Activated CD4-positive, alpha-beta T cell treated with anti-CD3 and anti-CD28 coated beads, Interleukin-2, Interleukin-4, amounts not matched to agents 100 ng/mL and 50 ng/mL, durations not matched to agents 16 hours and 8 hours (primary cell): ENCODE data around the gene ATG7.
"Not testable (repeated sequence)": the region's sequence is repeated elsewhere in the genome, so short reads cannot be mapped to it uniquely, and the experiment has no call there.

Source experiments
- DNase-seq: peaks from one replicate; pipeline ENCODE4 v3.0.0-alpha.2; 2020; ENCODE audit warnings: low spot score

The ATG7 gene

DNA sequence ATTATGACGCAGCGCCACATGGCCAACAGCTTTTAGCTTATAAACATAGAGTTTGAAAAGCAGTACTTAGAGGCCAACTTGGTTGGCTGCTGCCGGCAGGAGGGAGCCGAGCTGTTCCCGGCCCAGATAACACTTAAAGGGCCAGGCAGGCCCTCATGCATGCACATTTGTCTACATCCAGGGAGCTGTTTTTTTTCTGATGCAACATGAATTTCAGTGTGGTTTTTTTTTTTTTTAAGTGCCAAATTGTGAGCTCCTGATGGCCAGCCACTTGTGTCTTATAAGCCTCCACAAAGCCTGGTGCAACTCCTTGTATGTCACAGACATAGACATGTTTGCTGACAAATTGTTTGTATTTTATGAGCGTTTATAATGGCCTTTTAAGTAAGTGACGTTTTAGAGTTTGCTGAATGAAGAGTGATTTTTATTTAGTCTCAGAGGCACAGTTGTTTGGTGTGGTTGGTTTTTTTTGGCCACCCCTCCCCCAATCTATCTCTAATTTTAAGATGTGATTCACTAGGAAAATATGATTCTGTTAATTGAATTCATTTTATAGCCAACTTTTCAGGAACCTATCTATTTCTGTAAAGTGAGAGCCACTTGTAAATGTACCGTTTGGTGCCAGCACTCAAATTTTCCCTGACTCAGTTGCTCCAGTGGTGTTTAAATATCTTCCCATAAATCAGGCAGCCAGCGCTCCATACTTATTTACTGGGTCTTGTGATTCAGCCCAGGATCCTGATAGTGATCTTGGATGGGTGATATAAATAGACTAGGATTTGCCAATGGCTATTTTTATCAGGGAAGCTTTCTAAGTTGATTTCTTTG, 237.2 kb downstream of the ATG7 start:
- DNase-seq, result no peak

DNA sequence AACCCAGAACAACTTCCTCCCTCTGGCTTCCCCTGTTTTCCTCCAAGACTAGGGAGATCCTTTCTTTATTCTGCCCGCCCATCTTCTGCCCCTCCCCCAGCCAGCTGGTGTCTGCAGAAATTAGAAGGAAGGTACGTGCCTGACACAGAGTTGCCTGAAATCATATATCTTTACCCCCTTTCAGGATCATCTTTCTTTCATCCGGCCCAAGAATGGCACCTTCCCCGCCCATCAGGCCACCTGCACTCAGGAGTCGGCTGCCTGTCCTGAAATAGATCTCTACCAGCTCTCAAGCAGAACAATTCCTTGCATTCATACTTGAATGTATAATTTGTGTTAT, 237.8 kb downstream of the ATG7 start:
- no peak for DNase-seq

DNA sequence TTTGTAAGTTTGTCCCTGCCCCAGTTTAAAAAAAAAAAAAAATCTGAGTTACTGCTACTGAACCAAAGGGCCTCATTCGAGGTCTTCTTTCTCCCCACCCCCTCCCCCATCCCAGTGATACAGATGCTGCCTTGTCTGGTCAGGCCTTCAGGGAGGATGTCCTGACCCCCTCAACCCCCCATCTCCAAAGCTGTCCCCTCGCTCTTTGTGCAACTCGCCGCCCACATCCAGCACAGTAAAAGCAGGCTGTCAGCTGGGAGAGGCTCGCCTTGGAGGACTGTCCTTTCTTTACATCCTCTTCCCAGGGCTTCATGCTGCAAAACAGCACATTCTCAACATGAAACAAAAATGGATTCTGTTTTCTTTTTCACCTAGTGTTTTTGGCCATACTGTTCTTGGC, 238.2 kb downstream of the ATG7 start:
- DNase-seq, result no peak

DNA sequence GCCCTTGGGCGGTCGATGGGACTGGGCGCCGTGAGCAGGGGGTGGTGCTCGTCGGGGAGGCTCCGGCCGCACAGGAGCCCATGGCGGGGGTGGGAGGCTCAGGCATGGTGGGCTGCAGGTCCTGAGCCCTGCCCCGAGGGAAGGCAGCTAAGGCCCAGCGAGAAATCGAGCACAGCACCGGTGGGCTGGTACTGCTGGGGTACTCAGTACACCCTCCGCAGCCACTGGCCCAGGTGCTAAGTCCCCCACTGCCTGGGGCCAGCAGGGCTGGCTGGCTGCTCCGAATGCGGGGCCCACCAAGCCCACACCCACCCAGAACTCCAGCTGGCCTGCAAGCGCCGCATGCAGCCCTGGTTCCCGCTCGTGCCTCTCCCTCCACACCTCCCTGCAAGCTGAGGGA, 239.4 kb downstream of the ATG7 start:
- DNase-seq, result not testable (repeated sequence)

DNA sequence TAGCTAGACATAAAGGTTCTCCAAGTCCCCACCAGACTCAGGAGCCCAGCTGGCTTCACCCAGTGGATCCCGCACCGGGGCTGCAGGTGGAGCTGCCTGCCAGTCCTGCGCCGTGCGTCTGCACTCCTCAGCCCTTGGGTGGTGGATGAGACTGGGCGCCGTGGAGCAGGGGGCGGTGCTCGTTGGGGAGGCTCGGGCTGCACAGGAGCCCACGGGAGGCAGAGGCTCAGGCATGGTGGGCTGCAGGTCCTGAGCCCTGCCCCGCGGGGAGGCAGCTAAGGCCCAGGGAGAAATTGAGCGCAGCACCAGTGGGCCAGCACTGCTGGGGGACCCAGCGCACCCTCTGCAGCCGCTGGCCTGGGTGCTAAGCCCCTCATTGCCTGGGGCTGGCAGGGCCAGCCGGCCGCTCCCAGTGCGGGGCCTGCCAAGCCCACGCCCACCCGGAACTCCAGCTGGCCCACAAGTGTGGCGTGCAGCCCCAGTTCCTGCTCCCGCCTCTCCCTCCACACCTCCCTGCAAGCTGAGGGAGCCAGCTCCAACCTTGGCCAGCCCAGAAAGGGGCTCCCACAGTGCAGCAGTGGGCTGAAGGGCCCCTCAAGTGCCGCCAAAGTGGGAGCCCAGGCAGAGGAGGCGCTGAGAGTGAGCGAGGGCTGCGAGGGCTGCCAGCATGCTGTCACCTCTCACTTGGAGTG, 241.1 kb downstream of the ATG7 start:
- DNase-seq, result not testable (repeated sequence)

DNA sequence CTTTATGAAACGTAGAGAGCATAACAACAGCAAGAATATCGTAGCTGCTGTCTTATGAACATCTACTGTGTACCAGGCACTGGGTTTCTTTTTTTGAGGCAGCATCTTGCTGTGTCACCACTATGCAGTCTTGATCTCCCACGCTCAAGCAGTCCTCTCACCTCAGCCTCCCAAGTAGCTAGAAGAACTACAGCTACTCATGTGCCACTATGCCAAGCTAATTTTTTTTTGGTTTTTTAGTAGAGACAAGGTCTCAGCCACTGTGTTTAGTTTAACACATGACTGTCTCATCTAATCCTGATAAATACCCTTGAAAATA, 241.6 kb downstream of the ATG7 start:
- DNase-seq, result no peak

DNA sequence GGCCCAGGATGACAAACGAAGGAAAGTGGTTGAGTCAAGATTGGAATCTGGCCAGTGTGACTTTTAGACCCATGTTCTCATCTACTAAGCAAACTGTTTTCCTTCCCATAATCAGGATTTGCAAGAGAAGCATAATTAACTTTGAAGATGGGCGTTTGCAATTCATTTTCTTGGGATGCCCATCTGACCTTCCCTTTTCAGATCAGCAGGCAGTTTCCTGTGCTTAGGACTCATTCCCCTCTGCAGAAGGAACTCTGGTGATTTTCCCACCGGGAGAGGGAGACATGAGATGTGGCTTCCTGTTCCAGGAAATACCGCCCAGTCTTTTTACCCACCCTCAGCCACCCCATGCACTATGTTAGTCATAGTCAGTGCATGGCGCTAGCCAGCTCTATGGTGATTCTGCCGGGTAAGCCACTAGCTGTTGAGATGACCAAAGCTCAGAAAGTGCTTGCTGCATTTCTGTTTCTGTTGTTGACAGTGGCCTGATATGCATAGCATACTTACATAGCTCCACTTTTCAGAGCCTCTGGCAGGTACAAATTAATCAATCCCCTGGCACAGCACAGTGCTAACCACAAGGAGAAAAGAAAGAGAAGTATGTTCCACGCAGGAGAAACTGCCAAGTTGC, 242.1 kb downstream of the ATG7 start:
- DNase-seq, result no peak

DNA sequence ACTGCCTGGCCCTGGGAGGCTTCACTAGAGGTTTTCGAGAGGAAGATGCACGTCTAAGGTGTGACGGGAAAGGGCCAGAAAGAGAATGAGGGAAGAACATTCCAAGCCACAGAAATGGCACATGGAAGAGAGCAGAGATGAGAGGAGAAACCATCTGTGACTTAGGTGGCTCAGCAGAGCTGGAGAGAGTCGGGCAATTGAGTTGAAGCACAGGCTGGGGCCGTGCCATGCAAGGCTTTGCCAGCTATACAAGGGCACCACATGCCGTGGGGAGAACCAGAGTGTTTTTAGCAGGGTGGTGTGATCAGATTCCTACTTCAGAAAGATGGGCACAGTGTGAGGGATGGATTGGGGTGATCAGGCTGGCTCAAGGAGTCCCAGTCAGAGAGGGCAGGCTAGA, 245.4 kb downstream of the ATG7 start:
- DNase-seq, result no peak

DNA sequence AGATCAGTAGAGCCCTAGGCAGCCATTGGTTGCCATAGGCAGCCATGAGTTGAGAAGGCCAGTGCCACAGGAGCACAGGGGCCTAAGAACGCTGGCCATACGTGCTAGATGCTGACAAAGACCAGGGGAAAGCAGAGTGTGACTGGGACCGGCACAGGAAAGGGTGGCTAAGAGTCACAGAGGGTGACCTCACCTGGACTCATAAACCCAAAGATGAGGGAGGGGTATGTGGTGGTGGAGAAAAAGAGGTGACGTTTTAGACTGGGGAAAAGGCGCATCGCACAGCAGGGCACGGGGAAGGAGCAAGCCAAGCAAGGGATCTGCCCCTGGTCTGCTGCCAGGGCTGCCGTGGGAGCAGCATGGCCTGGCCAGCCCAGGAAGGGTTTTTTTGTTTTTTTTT, 249.0 kb downstream of the ATG7 start:
- DNase-seq, result no peak

DNA sequence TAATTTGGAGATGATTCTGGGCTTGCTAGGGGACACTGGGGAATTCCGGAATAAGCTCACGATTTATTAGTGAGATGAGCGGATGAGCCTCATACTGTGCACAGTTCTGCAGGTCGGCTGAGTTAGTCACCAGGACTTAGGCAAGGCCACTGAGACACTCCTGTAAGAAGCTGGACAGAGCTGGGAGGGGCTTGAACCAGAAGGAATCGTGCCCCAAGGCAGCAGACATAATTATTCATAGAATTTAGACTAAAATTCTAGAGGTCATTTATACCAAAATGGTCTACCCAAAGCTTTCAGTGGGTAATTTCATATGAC, 250.2 kb downstream of the ATG7 start:
- no peak for DNase-seq

DNA sequence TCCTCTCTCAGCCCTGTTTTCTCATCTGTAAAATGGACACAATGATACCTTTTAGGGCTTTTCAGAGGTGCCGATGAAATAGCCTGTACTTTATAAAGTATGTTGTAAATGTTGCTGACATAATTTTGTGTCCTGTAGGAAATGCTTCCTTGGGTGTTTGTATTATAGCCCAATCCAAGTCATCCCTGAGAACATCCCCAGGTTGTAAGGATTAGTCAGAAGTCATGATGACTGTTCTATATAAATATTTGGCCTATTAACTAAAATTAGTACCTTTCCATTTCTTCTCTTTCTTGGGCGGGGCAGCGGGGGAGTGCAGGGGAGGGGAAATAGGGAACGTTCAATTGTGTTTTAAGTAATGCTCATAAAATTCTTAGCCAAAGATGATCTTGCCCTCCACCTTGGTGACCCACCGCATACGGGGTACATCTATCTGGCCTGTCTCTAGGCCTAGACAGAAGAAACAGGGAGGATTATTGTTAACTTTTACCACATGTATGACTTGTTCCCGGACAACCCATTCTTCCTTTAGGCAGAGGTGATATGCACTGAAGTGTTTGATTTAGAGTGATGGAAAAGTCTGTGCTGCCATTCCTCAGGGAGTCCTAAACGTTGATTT, 250.9 kb downstream of the ATG7 start:
- DNase-seq, result no peak

DNA sequence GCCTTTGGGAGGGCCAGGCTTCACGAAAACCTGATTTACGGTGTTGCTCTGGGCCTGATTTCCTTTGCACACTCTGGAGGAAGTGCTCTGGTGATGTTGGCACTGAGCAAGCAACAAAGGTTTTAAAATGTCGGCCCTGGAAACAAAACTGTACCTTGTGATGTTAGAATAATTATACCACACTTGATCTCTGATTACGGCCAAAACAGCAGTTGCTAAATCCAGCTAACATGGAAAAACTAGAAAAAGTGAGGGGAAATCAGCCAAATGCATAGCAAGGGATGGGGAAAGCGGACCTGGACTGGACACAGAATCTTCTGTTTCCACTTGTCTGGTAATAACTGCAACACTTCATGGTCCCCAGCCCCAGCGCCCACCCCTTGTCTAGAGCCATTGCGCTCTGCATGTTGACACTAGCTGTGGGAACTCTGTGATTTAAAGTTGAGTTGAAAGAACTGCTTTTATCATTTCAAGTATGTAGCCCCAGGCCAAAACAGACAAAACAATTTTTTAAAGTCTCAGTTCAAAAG, 251.4 kb downstream of the ATG7 start:
- DNase-seq, result no peak

DNA sequence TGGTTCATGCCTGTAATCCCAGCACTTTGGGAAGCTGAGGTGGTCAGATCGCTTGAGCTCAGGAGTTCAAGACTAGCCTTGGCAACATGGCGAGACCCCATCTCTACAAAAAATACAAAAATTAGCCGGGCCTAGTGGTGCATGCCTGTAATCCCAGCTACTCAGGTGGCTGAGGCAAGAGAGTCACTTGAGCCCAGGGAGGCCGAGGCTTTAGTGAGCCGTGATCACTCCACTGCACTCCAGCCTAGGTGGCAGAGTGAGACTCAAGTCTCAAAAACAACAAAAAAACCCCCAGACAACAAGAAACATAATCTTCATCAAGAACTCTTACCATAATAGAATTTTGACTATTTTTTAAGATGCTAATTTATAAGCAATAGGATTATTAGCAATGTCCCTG, 253.9 kb downstream of the ATG7 start:
- DNase-seq, result not testable (repeated sequence)

DNA sequence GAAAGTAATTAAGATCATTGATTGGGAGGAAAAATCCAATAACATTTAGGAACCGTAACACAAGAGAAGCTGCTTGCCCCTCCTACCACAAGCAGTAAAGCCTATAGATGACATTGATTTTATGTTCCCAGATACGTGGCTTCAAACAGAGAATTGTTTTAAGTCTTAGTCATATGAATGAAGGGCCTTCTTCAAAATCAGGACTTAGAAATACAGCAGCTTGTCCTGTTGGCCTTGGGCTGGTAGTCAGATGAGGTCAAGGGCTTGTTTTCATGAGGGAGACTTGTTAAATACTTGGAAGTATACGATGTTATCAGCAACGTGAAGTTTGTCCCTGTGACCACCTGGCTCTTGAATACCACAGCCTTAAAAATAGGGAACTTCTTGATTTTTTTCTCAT, 257.1 kb downstream of the ATG7 start:
- no peak for DNase-seq

DNA sequence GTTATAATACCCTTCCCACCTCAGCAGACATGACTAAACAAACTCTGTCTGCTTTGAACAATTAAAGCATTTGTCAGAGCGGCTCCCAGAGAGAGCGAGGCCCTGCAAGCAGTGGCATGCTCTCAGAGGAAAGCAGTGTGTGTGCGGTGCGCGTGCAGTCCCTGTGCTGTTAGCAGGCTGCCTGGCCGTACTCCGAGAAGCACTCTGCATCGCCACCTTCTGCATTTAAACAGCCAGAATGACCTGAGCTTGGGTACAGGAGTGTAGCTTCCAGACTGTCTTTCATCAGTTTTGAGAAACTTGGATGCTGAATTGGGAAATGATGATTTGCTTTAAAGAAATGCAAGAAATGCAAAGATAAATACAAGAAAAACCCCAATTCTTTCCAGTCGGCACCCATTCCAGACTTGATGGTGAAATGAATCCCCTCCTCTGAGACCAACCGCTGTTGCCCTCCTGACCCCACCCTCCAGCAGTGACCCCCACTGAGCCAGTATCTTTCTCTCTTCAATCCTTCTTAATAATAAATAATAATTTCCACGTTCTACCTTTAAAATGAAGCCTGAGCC, 258.0 kb downstream of the ATG7 start:
- no peak for DNase-seq

DNA sequence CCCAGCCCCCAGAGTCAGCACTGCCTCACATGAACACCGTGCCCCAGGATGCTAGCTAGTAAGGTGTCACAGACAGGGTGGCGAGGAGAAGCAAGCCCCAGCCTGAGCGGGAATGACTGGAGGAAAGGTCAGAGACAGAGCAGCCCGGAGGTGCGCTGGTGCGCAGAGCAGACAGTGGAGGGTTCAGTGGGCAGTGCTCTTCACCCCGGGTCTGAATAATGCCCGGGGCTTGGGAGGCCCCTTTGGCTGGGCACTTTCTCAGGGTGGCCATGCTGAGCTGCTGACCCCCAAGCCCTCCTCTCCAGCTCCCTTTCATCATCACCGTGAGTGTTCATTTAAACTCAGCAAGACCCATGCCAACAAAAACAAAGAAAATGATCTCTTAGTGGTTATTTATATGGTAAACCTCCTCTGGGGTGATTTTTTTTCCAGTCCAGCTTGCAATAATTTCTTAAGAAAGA, 260.8 kb downstream of the ATG7 start:
- DNase-seq, result no peak

DNA sequence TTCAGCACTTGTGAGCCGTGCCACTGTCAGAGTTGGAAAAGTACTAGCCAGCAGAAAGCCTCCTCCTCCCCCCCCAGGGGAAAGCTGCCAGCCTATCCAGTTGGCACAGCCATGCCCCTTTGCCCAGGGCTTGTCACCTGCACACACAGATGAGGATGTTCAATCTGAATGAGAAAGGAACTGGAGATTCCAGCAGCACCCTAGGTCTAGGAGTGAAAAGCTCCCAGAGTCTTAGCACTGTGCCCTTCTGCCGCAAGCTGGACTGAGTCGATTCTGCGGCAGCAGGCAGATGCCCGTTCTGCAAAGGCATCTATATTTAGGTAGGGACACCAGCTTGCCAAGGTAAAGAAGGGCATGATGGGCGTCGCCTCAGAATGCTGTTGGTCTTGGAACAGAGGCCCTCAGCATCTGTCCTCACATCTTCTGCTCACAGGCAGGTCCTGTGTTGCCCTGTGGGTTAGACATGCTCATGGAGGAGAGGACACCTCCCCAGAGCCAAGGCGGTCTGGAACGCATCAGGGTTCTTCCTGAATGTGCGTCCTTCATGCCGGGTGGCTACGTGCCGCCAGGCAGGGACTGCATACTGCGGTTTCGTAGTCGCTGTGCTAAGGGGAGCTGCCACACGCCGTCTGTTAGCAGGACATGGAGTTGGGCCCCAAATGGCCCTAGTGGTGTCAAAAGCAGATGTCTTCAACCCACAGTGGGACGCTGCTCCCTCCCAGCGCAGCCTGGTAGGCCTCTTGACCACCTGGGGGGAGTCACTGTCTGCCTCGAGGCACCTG, 262.0 kb downstream of the ATG7 start:
- DNase-seq, result no peak

DNA sequence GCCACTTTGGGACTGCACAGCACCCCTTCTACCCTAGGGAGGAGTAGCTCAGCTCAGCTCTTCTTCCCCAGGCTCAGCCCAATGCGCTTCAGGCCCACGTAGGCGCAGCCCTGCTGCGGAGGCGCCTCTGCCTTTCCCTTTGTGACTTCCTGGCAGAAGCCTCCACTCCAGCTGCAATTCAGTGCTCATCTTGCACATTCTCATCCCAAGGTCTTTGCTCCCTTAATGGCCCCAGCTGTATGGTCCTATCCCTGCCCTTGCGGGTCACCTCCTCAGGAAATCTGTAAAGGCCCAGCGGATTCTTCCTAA, 262.6 kb downstream of the ATG7 start:
- no peak for DNase-seq

DNA sequence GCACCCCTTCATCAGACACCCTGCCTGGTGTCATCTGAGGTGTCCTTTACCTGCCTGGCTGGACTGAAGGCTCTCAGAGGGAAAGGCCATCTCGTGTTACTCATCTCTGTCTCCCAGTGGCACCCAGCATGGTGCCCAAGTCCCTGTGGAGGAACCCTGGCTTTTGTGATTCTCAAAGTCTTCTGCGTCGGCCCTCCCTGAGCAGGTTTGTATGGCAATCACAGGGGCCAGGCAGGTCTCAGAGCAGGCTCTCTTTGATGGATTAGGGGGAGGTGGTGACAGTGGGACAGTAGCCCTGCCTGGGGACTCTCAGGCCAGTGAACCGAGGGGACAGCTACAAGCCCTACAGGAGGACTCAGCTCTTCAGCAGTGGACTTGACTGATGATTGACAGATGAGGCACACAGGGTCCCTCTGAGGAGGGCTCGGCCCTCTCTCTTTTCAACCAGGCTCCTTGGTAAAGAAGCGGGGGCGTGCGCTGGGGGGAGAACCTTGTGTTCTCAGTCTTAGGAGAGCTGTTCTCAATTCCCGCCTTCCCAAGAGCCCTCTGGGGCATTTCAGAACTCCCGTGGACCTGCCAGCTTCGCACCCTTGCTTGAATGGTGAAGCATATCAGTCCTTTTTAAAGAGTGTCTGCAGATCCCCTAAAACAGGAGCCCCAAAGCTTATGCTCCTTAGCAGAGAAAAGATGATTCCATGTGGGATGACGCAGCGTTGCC, 263.2 kb downstream of the ATG7 start:
- no peak for DNase-seq

DNA sequence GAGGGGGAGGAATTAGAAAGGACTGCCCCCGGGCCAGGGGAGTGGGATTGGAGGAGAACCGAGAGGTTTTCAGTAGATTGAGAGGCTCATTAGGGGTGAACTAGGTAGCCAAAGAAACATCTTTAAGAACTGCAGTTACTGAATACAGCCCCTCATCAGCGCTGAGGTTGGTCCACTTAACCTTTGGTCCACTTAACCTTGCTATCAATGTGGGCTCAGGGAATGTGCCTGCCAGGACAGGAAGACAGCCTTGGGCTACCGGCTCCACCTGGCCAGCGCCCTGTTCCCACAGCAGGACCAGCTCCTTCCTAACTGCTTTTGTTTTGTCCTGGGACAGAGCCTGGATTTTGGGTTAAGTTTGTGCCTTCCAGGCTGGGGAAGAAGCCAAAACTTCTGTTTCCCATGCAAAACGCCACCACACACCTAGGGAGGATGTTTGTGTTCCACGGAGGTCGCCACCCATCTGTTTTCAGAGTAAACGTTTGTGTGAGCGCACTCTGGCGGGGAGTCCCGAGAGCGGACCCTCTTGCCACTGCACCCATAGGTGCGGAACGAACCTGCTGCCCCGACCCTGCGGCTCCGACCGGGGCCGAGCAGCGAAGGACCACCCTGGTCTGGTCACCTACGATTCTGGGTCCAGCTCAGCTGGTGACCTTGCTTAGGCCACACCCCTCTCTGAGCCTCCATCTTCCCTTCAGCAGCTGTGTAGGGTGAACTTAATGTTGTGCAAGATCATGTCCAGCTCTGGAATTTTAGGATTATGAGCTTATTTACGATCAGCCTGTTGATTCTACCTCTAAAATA, 264.1 kb downstream of the ATG7 start:
- DNase-seq, result no peak
